Hepatocyte (in vitro differentiated cells): ENCODE results near the gene ITSN1. TPM values are rescaled to one million over a fixed set of nuclear protein-coding genes. Genes with fewer than 3 reads are reported as not detected.
"Not testable (repeated sequence)": the region's sequence is repeated elsewhere in the genome, so short reads cannot be mapped to it uniquely, and the experiment has no call there.

Experiments used
- DNase-seq: peaks from one replicate; pipeline ENCODE4 v3.0.0-alpha.2; 2016; ENCODE audit warnings: low spot score
- H2AFZ ChIP-seq: fragments of 200-600 bp; sonication (generic); 2 replicates; pipeline ENCODE4 v1.6.0; 2016; ENCODE audit warnings: antibody characterized with exemption, mild to moderate bottlenecking
- H3K27ac ChIP-seq: fragments of 200-600 bp; sonication (generic); 2 replicates; pipeline ENCODE4 v1.5.1; 2016; ENCODE audit warnings: mild to moderate bottlenecking
- H3K27me3 ChIP-seq: fragments of 200-600 bp; sonication (generic); 2 replicates; pipeline ENCODE4 v1.6.1; 2016
- H3K36me3 ChIP-seq: fragments of 200-600 bp; sonication (generic); replicated peaks from 2 replicates; pipeline ENCODE4 v1.5.1; 2016; ENCODE audit warnings: low read depth; ENCODE audit not compliant: insufficient read depth
- H3K4me1 ChIP-seq: fragments of 200-600 bp; sonication (generic); 2 replicates; pipeline ENCODE4 v1.5.1; 2016; ENCODE audit warnings: mild to moderate bottlenecking, moderate library complexity; ENCODE audit not compliant: insufficient read depth
- H3K4me2 ChIP-seq: fragments of 200-600 bp; sonication (generic); 2 replicates; pipeline ENCODE4 v1.6.0; 2016
- H3K4me3 ChIP-seq: fragments of 200-600 bp; sonication (generic); 2 replicates; pipeline ENCODE4 v1.5.1; 2016; ENCODE audit warnings: mild to moderate bottlenecking
- H3K79me2 ChIP-seq: fragments of 200-600 bp; sonication (generic); 2 replicates; pipeline ENCODE4 v1.6.0; 2017; ENCODE audit warnings: mild to moderate bottlenecking
- H3K9me2 ChIP-seq: fragments of 200-600 bp; sonication (generic); replicated peaks from 2 replicates; pipeline ENCODE4 v1.6.0; 2017; ENCODE audit warnings: mild to moderate bottlenecking; ENCODE audit not compliant: insufficient read depth
- H3K9me3 ChIP-seq: fragments of 200-600 bp; sonication (generic); 2 replicates; pipeline ENCODE4 v1.5.1; 2016; ENCODE audit warnings: low read depth, mild to moderate bottlenecking
- H4K20me1 ChIP-seq: fragments of 200-600 bp; sonication (generic); 2 replicates; pipeline ENCODE4 v1.6.0; 2016; ENCODE audit warnings: mild to moderate bottlenecking; ENCODE audit not compliant: insufficient read depth, poor library complexity, severe bottlenecking
- EZH2 ChIP-seq: fragments of 200-600 bp; sonication (generic); IDR thresholded peaks from 2 replicates; pipeline ENCODE4 v1.6.1; 2016; ENCODE audit warnings: antibody characterized with exemption, mild to moderate bottlenecking, borderline replicate concordance
- EZH2phosphoT487 ChIP-seq: fragments of 200-600 bp; sonication (generic); IDR thresholded peaks from one replicate; pipeline ENCODE4 v1.6.1; 2018; ENCODE audit warnings: antibody characterized with exemption, mild to moderate bottlenecking, low read depth, moderate library complexity; ENCODE audit not compliant: unreplicated experiment, severe bottlenecking
- WGBS: methylation state at CpG from one replicate; pipeline ENCODE4 v1.1.6; 2016; ENCODE audit warnings: low lambda C conversion rate; ENCODE audit errors: missing lambda C conversion rate; 5-methylcytosine and 5-hydroxymethylcytosine counted together
- polyA plus RNA-seq: library from polyadenylated mRNA; unstranded; fragments of >200 nt; fragmentation: Nextera tagmentation; extraction: Ambion mirVana; gene quantifications from 2 replicates; pipeline ENCODE4 v1.2.1, GENCODE V29; 2016
- total RNA-seq: library from RNA; depleted of rRNA; stranded (reverse); fragments of >200 nt; gene quantifications from 2 replicates; pipeline ENCODE4 v1.2.3, GENCODE V29; 2014
- TF ChIP-seq, protein P1 (sequence below): fragments of 200-600 bp; sonication (generic); IDR thresholded peaks from 2 replicates; pipeline ENCODE4 v1.5.1; 2016; ENCODE audit warnings: antibody characterized with exemption, mild to moderate bottlenecking; ENCODE audit not compliant: poor library complexity

ITSN1 gene
- total and polyA plus RNA-seq, 2 experiments from 2014 or later = 43.6 to 46.0 TPM

DNA sequence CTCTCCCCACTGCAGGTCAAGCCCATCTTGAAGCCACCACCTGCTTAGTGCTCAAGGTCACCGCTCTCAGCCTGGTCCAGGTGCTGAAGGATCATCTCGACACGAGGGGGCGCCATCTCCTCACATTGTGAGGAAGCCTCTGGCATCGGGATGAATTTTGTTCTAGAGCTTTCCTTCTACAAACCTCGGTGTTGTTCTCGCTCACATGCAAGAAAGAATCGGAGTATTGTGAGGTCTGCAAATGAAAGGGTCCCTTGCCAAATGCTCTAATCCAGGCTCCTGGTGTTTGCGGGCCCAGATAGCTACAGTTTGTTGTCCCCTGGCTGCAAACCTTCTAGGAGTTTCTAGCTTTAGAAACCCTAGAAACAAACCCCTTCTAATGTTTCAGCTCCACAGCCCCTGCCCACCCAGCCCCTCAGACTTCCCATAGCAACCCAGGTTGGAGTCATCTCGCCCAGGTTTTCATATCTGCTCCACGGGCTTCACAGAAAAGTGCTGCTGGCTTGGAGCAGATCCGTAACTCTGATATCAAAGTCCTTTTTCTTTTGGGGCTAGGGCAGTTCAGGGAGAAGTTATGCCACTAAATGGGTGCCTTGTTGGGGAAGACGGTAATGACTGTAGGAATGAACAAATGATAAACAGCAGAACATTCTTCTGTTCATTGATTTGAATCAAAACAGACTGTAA, 281.9 kb downstream of the ITSN1 start:
- WGBS = 30% methylated on average over 13 of the region's 13 CpGs
- Histone ChIP-seq H2AFZ (peak overlapping the region; percentile 70), H3K79me2 (no peaks in the 10 kb centered on the region), H3K4me2 (peak overlapping the region; percentile 54), H3K27me3 (no peaks in the 10 kb centered on the region), H3K9me3 (no peaks in the 10 kb centered on the region), H3K27ac (no peak overlapping the region), H4K20me1 (no peaks in the 10 kb centered on the region), H3K36me3 (no peaks in the 10 kb centered on the region), H3K4me3 (no peak overlapping the region), H3K4me1 (no peaks in the 10 kb centered on the region), H3K9me2 (no peaks in the 10 kb centered on the region)
- no peak for TF ChIP-seq EZH2
- TF ChIP-seq, protein P1, sequence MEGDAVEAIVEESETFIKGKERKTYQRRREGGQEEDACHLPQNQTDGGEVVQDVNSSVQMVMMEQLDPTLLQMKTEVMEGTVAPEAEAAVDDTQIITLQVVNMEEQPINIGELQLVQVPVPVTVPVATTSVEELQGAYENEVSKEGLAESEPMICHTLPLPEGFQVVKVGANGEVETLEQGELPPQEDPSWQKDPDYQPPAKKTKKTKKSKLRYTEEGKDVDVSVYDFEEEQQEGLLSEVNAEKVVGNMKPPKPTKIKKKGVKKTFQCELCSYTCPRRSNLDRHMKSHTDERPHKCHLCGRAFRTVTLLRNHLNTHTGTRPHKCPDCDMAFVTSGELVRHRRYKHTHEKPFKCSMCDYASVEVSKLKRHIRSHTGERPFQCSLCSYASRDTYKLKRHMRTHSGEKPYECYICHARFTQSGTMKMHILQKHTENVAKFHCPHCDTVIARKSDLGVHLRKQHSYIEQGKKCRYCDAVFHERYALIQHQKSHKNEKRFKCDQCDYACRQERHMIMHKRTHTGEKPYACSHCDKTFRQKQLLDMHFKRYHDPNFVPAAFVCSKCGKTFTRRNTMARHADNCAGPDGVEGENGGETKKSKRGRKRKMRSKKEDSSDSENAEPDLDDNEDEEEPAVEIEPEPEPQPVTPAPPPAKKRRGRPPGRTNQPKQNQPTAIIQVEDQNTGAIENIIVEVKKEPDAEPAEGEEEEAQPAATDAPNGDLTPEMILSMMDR = peak; percentile 92
- peak; percentile 94 for DNase-seq

DNA sequence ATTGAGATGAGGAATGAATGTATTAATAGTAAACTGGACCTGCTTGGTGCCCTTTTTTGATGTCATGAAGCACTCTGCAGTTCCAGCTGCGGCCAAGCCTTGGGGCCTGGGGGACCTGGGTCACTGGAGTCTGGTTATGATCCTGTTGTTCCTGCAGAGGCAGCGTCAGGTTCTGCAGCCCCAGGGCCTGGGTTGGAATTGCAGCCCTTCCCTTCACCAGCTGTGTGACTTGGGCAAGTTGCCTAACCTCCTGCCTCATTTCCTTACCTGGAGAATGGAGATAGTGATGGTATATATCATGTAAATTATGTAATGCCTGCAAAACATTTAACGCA, 282.4 kb downstream of the ITSN1 start:
- Histone ChIP-seq H3K79me2 (no peaks in the 10 kb centered on the region), H3K4me3 (no peak overlapping the region), H3K36me3 (no peaks in the 10 kb centered on the region), H3K27ac (no peak overlapping the region), H3K27me3 (no peaks in the 10 kb centered on the region), H3K4me2 (no peak overlapping the region), H4K20me1 (no peaks in the 10 kb centered on the region), H3K4me1 (no peaks in the 10 kb centered on the region), H3K9me2 (no peaks in the 10 kb centered on the region), H2AFZ (peak overlapping the region; percentile 70), H3K9me3 (no peaks in the 10 kb centered on the region)
- TF ChIP-seq EZH2 (no peak), EZH2phosphoT487 (no peak)
- TF ChIP-seq, protein P1 = no peak
- WGBS = 79% methylated on average over 3 of the region's 3 CpGs
- DNase-seq = no peak

- H3K9me3 ChIP-seq, H3K9me2 ChIP-seq, H3K4me2 ChIP-seq, H3K79me2 ChIP-seq, H2AFZ ChIP-seq, H4K20me1 ChIP-seq, H3K4me3 ChIP-seq, H3K27ac ChIP-seq, DNase-seq, H3K27me3 ChIP-seq, H3K36me3 ChIP-seq, H3K4me1 ChIP-seq: not testable (repeated sequence)
- WGBS = 89% methylated on average over 2 of the region's 2 CpGs
These were observed 283.9 kb downstream of the ITSN1 start for GRCh38 chr21:33926248-33926647.

DNA sequence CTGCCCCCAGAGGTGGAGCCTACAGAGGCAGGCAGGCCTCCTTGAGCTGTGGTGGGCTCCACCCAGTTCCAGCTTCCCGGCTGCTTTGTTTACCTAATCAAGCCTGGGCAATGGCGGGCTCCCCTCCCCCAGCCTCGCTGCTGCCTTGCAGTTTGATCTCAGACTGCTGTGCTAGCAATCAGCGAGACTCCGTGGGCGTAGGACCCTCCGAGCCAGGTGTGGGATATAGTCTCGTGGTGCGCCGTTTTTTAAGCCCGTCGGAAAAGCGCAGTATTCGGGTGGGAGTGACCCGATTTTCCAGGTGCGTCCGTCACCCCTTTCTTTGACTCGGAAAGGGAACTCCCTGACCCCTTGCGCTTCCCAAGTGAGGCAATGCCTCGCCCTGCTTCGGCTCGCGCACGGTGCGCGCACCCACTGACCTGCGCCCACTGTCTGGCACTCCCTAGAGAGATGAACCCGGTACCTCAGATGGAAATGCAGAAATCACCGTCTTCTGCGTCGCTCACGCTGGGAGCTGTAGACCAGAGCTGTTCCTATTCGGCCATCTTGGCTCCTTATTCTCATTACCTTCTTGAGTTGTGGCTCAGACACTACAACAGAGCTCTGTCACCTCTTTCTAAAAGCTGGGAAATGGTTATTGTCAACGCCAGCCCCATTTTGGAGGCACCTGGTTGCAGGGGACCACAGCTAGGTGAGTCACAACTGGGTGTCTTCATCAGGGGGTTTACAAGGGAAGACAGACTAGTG, 288.9 kb downstream of the ITSN1 start:
- Histone ChIP-seq H3K79me2 (peaks cover 31% of the 10 kb centered on the region), H3K27ac (peak overlapping the region; percentile 97), H2AFZ (peak overlapping the region; percentile 96), H3K4me3 (peak overlapping the region; percentile 72), H3K4me2 (peak overlapping the region; percentile 82), H3K4me1 (peaks cover 10% of the 10 kb centered on the region)
- not testable (repeated sequence) for H4K20me1 ChIP-seq, DNase-seq, H3K9me2 ChIP-seq, H3K27me3 ChIP-seq, H3K9me3 ChIP-seq, H3K36me3 ChIP-seq
- 54% methylated on average over 24 of the region's 34 CpGs for WGBS
